RWPE2 (cell line): ENCODE results near the gene AKAP13.
"Not testable (repeated sequence)": the region's sequence is repeated elsewhere in the genome, so short reads cannot be mapped to it uniquely, and the experiment has no call there.

Source experiments
- ATAC-seq: fragments of 200-7000 bp; cut with Tn5 transposase; 3 replicates; pipeline ENCODE4 v1.9.1; 2021; ENCODE audit warnings: low read depth
- DNase-seq: peaks from one replicate; pipeline ENCODE4 v3.0.0-alpha.2; 2020; ENCODE audit warnings: low spot score
- H3K27ac ChIP-seq: fragments of 450-650 bp; 2 replicates; pipeline ENCODE4 v1.5.1; 2017; ENCODE audit warnings: mild to moderate bottlenecking; ENCODE audit not compliant: poor library complexity, severe bottlenecking
- H3K27me3 ChIP-seq: fragments of 250-450 bp; sonication (Bioruptor Pico); 2 replicates; pipeline ENCODE4 v1.5.1; 2021; ENCODE audit warnings: mild to moderate bottlenecking, moderate library complexity; ENCODE audit not compliant: insufficient read depth, poor library complexity, severe bottlenecking
- H3K36me3 ChIP-seq: fragments of 250-450 bp; sonication (Bioruptor Pico); 2 replicates; pipeline ENCODE4 v1.5.1; 2020; ENCODE audit warnings: low read depth, mild to moderate bottlenecking, moderate library complexity
- H3K4me1 ChIP-seq: fragments of 250-450 bp; sonication (Bioruptor Pico); 2 replicates; pipeline ENCODE4 v1.5.1; 2021; ENCODE audit warnings: mild to moderate bottlenecking, moderate library complexity; ENCODE audit not compliant: insufficient read depth, poor library complexity, severe bottlenecking
- H3K4me3 ChIP-seq: fragments of 250-450 bp; sonication (Bioruptor Pico); 2 replicates; pipeline ENCODE4 v1.5.1; 2021; ENCODE audit warnings: mild to moderate bottlenecking, moderate library complexity; ENCODE audit not compliant: severe bottlenecking
- H3K9me3 ChIP-seq: fragments of 250-450 bp; sonication (Bioruptor Pico); 2 replicates; pipeline ENCODE4 v1.5.1; 2021; ENCODE audit warnings: mild to moderate bottlenecking, moderate library complexity; ENCODE audit not compliant: severe bottlenecking
- TF ChIP-seq, protein P1 (sequence below): fragments of 450-650 bp; IDR thresholded peaks from one replicate; pipeline ENCODE4 v1.5.1; 2017; ENCODE audit warnings: mild to moderate bottlenecking, moderate library complexity; ENCODE audit not compliant: poor library complexity, severe bottlenecking

Gene AKAP13

DNA sequence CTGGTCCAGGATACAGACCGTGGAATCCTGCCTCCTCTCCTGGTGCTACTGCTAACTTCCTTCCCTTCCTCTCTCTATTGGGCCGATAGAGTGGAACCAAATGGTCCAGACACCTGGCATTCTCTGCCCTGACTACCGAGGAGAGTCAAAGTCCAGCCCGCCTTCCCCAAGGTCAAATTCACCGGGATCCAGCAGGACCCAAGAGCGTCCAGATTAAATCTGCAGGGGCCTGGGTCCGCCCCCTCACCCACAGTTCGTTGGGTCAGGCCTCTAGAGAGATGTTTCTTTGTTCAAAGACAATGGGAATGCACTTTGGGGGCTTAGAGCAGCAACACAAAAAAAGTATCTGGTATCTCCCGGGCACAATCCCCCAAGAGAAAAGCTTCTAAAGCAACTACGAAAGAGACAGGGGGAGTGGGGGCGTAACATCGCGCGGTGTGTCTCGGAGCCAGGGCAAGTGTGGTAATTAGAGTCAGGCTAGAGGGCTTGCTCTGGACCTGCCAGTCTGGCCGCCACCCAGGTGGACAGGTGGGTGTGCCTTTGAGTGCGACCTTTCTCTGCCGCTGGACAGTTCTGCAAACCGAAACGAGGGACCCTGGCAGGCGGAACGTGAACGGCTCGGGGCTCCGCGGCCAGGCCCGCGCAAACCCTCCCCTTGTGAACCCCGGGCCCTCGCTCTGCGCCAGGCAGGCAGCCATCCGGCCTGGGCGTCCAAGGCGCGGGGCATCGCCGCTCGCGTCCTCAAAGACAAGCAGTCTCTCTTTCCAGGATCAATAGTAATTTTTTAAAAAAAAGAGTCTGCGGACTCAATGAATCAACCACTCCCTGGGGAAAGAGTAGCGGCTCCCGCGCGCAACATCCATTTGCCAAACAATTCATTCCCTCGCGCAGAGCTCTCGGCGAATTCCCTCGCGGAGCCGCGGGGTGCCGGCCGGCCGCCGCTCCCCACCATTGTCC, 413.5 kb downstream of the AKAP13 start:
- peak overlapping the region; percentile 35 for H3K27ac ChIP-seq

DNA sequence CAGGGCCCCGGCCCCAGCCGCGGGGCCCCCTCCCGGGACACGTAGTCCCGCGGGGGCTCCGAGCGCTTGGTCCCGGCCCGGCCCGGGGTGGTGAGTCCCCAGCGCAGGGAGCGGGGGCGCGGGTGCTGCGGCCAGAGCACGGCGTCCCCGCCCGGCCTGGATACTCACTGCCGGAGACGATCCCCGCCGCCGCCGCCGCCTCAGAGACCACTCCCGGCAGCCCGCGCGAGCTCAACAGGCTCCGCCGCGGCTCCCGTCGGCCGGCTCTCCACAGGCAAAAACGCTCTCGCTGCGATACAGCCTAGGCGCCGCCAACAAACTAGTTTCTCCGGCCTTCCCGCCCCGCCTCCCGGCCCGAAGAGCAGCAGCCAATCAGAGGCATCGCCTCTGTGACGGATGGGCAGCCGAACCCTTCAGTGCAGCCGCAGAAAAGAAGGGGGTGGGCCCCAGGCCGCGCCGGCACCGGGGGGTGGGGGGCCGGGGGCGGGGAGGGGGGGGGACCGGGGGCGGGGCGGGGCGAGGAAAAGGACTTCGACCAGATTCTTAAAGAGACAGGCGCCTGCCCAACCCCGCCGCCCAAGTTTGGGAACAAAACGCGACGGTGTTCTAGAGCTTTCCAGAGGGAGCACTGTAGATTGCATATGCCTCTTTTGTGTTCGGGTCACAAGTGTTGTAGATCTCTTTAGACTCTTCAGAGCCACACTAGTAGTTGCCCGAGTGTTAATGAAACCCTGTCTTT, 414.4 kb downstream of the AKAP13 start, which contains the start of gene KLHL25:
Gene KLHL25, minus strand, starts transcription at position 328 of the 739 bp plus-strand sequence. CDS start 25,115 bp downstream, outside the sequence.
- peak within 1 kb of the TSS; percentile 35 for H3K27ac ChIP-seq
- TF ChIP-seq, protein P1, sequence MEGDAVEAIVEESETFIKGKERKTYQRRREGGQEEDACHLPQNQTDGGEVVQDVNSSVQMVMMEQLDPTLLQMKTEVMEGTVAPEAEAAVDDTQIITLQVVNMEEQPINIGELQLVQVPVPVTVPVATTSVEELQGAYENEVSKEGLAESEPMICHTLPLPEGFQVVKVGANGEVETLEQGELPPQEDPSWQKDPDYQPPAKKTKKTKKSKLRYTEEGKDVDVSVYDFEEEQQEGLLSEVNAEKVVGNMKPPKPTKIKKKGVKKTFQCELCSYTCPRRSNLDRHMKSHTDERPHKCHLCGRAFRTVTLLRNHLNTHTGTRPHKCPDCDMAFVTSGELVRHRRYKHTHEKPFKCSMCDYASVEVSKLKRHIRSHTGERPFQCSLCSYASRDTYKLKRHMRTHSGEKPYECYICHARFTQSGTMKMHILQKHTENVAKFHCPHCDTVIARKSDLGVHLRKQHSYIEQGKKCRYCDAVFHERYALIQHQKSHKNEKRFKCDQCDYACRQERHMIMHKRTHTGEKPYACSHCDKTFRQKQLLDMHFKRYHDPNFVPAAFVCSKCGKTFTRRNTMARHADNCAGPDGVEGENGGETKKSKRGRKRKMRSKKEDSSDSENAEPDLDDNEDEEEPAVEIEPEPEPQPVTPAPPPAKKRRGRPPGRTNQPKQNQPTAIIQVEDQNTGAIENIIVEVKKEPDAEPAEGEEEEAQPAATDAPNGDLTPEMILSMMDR: no peak
- H3K4me1 ChIP-seq: peaks cover 4% of the 10 kb centered on the region
- no peaks in the 10 kb centered on the region for H3K27me3 ChIP-seq
- DNase-seq (peak; percentile 98), ATAC-seq (peak; percentile 94)
- no peaks in the 10 kb centered on the region for H3K36me3 ChIP-seq
- H3K9me3 ChIP-seq: no peaks in the 10 kb centered on the region
- peak within 1 kb of the TSS; percentile 94 for H3K4me3 ChIP-seq

More for the DNA sequence above, 413.5 kb downstream of the AKAP13 start:
- Histone ChIP-seq H3K36me3 (no peaks in the 10 kb centered on the region), H3K4me1 (peaks cover 4% of the 10 kb centered on the region), H3K4me3 (peak overlapping the region; percentile 94), H3K27me3 (no peaks in the 10 kb centered on the region), H3K9me3 (no peaks in the 10 kb centered on the region)
- DNase-seq: no peak
- ATAC-seq: peak; percentile 52
- TF ChIP-seq, protein P1: no peak

DNA sequence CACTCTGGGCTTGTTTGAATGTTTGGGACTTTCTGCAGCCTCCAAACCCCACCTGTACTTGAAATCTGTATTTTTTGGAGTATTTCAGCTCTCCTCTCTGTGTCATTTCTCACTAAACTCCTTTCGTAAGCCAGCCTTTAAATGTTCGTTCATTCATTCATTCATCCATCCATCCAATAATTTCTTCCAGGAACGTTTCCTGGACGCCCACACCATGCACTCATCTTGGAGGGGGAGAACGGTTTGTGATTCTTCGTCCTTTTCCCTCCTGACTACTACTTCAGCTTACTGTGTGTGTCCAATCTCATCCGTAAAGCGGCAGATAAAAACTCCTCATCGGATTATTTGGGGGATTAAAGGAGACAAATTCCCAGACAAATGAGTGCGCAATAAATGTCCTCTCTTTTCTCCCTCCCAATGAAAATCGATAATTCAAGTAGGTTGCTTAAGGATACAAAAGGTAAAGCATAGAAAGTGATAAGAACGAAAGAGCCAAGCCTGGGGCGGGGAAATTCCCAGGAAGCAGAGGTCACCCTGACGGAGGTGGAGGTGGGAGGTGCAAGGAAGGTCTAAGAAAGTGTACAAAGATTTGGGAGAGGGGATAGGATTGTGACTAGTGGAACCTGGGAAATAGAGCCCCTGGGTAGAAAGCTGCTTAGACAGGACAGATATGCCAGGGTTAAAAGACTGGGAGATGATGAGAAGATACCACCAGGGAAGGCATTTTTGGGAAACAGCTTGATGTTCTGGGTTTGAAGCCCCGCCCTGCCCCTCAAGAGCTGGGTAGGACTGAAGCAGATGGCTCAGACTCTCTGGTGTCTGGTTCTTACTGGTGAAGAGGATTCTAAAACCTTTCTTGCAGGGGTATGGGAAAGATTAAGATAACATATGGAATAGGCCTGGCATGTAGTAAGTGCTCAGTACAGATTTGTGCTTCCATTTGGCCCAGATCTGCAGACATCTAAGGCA, 415.2 kb downstream of the AKAP13 start:
- Histone ChIP-seq H3K27ac (no peak overlapping the region), H3K27me3 (no peaks in the 10 kb centered on the region), H3K9me3 (no peaks in the 10 kb centered on the region), H3K4me3 (peak overlapping the region; percentile 94), H3K4me1 (peaks cover 8% of the 10 kb centered on the region), H3K36me3 (no peaks in the 10 kb centered on the region)
- ATAC-seq (no peak), DNase-seq (no peak)
- TF ChIP-seq, protein P1: no peak

DNA sequence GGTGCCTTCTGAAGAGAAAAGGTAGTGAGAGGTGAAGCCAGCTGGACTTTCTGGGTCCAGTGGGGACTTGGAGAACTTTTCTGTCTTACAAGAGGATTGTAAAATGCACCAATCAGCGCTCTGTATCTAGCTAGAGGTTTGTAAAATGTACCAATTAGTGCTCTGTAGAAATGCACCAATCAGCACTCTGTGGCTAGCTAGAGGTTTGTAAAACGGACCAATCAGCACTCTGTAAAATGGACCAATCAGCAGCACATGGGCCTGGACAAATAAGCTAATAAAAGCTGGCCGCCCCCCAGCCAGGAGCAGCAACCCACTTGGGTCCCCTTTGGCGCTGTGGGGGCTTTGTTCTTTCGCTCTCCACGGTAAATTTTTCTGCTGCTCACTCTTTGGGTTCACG, 416.0 kb downstream of the AKAP13 start:
- not testable (repeated sequence) for H3K4me1 ChIP-seq, ATAC-seq, DNase-seq, H3K9me3 ChIP-seq, H3K4me3 ChIP-seq, H3K27me3 ChIP-seq, H3K36me3 ChIP-seq, H3K27ac ChIP-seq
